ENCODE results near the gene ATP8B1.
A peak's percentile ranks its signal among the peaks of the same experiment; 100 is the strongest.

ATP8B1 gene

GRCh38 chr18:57657542-57657941, 145.6 kb downstream of the ATP8B1 start:
- peaks cover 0 to 2% of the 10 kb centered on the region in 2 experiments for H3K4me1 ChIP-seq (ENCODE audit: control insufficient read depth in 1 of 2, insufficient read depth in 2 of 2, low read length in 2 of 2)
- no peak overlapping the region for H4K12ac ChIP-seq (ENCODE audit: low read depth, low read length)
- H3K79me1 ChIP-seq (ENCODE audit: low read length): no peaks in the 10 kb centered on the region
- no peak overlapping the region for H2BK5ac ChIP-seq (ENCODE audit: low read depth, low read length, poor library complexity)
- H2BK12ac ChIP-seq (ENCODE audit: low read length): no peak overlapping the region
- H3K27me3 ChIP-seq (ENCODE audit: insufficient read depth, low read length): no peaks in the 10 kb centered on the region
- H3K36me3 ChIP-seq (ENCODE audit: control insufficient read depth in 1 of 2, insufficient read depth in 2 of 2, low read length in 2 of 2): peaks cover 0 to 2% of the 10 kb centered on the region in 2 experiments
- no peak overlapping the region for H3K4me2 ChIP-seq (ENCODE audit: low read length)
- no peak overlapping the region for H4K8ac ChIP-seq (ENCODE audit: low read depth, low read length)
- H3K27ac ChIP-seq (ENCODE audit: low read depth, low read length): no peak overlapping the region
- H2BK120ac ChIP-seq (ENCODE audit: insufficient read depth, low read length, poor library complexity): no peak overlapping the region
- no peak overlapping the region for H3K14ac ChIP-seq (ENCODE audit: low read length)
- no peak overlapping the region for H3K18ac ChIP-seq (ENCODE audit: low read length)
- H2AFZ ChIP-seq (ENCODE audit: insufficient read depth, low read length, poor library complexity): no peak overlapping the region
- no CpG with 5 or more reads among the region's 2 CpGs for WGBS (ENCODE audit: extremely low coverage, insufficient coverage, insufficient read length)
- H3K9me3 ChIP-seq (ENCODE audit: insufficient read depth, low read depth, low read length): peaks cover 2% of the 10 kb centered on the region
- DNase-seq: no peak
- no peak overlapping the region for H3K4ac ChIP-seq (ENCODE audit: low read depth, low read length)
- H3K23ac ChIP-seq (ENCODE audit: low read length): no peak overlapping the region
- H2AK5ac ChIP-seq (ENCODE audit: low read length): no peak overlapping the region
- no peak overlapping the region for H3K9ac ChIP-seq (ENCODE audit: low read length)
- no peak overlapping the region for H3K4me3 ChIP-seq (ENCODE audit: low read depth, low read length)
- no peak overlapping the region for H4K91ac ChIP-seq (ENCODE audit: low read depth, low read length)
- no peaks in the 10 kb centered on the region for H3K79me2 ChIP-seq (ENCODE audit: control insufficient read depth, insufficient read depth, low read length, poor library complexity)

GRCh38 chr18:57655740-57656139, 147.4 kb downstream of the ATP8B1 start:
- no peak overlapping the region for H3K23ac ChIP-seq (ENCODE audit: low read length)
- no peak for DNase-seq
- no peak overlapping the region for H3K9ac ChIP-seq (ENCODE audit: low read length)
- no peak overlapping the region for H3K14ac ChIP-seq (ENCODE audit: low read length)
- H2BK12ac ChIP-seq (ENCODE audit: low read length): no peak overlapping the region
- no peak overlapping the region for H4K8ac ChIP-seq (ENCODE audit: low read depth, low read length)
- no peak overlapping the region for H3K4me3 ChIP-seq (ENCODE audit: low read depth, low read length)
- H3K4me2 ChIP-seq (ENCODE audit: low read length): no peak overlapping the region
- H3K9me3 ChIP-seq (ENCODE audit: insufficient read depth, low read depth, low read length): peaks cover 2% of the 10 kb centered on the region
- no peak overlapping the region for H2AK5ac ChIP-seq (ENCODE audit: low read length)
- no peaks in the 10 kb centered on the region for H3K79me1 ChIP-seq (ENCODE audit: low read length)
- no peak overlapping the region for H4K91ac ChIP-seq (ENCODE audit: low read depth, low read length)
- no peak overlapping the region for H3K4ac ChIP-seq (ENCODE audit: low read depth, low read length)
- H3K27me3 ChIP-seq (ENCODE audit: insufficient read depth, low read length): no peaks in the 10 kb centered on the region
- H3K27ac ChIP-seq (ENCODE audit: low read depth, low read length): no peak overlapping the region
- no peaks in the 10 kb centered on the region for H3K4me1 ChIP-seq (ENCODE audit: control insufficient read depth in 1 of 2, insufficient read depth in 2 of 2, low read length in 2 of 2)
- H2BK120ac ChIP-seq (ENCODE audit: insufficient read depth, low read length, poor library complexity): no peak overlapping the region
- H3K79me2 ChIP-seq (ENCODE audit: control insufficient read depth, insufficient read depth, low read length, poor library complexity): no peaks in the 10 kb centered on the region
- H3K18ac ChIP-seq (ENCODE audit: low read length): no peak overlapping the region
- H3K36me3 ChIP-seq (ENCODE audit: control insufficient read depth in 1 of 2, insufficient read depth in 2 of 2, low read length in 2 of 2): no peaks in the 10 kb centered on the region
- no peak overlapping the region for H4K12ac ChIP-seq (ENCODE audit: low read depth, low read length)
- H2BK5ac ChIP-seq (ENCODE audit: low read depth, low read length, poor library complexity): no peak overlapping the region
- H2AFZ ChIP-seq (ENCODE audit: insufficient read depth, low read length, poor library complexity): no peak overlapping the region
- no CpG with 5 or more reads among the region's 2 CpGs for WGBS (ENCODE audit: extremely low coverage, insufficient coverage, insufficient read length)

GRCh38 chr18:57651914-57652313, 151.2 kb downstream of the ATP8B1 start:
- H4K91ac ChIP-seq (ENCODE audit: low read depth, low read length): no peak overlapping the region
- H3K79me1 ChIP-seq (ENCODE audit: low read length): no peaks in the 10 kb centered on the region
- no peak overlapping the region for H2BK120ac ChIP-seq (ENCODE audit: insufficient read depth, low read length, poor library complexity)
- no peak overlapping the region for H2BK5ac ChIP-seq (ENCODE audit: low read depth, low read length, poor library complexity)
- H3K9me3 ChIP-seq (ENCODE audit: insufficient read depth, low read depth, low read length): peaks cover 2% of the 10 kb centered on the region
- no peak overlapping the region for H2AK5ac ChIP-seq (ENCODE audit: low read length)
- no peak overlapping the region for H3K14ac ChIP-seq (ENCODE audit: low read length)
- H3K4me1 ChIP-seq (ENCODE audit: control insufficient read depth in 1 of 2, insufficient read depth in 2 of 2, low read length in 2 of 2): no peaks in the 10 kb centered on the region
- H3K27ac ChIP-seq (ENCODE audit: low read depth, low read length): no peak overlapping the region
- no peaks in the 10 kb centered on the region for H3K27me3 ChIP-seq (ENCODE audit: insufficient read depth, low read length)
- H3K4ac ChIP-seq (ENCODE audit: low read depth, low read length): no peak overlapping the region
- H3K79me2 ChIP-seq (ENCODE audit: control insufficient read depth, insufficient read depth, low read length, poor library complexity): peaks cover 2% of the 10 kb centered on the region
- no peak for DNase-seq
- no peak overlapping the region for H3K23ac ChIP-seq (ENCODE audit: low read length)
- H2AFZ ChIP-seq (ENCODE audit: insufficient read depth, low read length, poor library complexity): no peak overlapping the region
- H4K8ac ChIP-seq (ENCODE audit: low read depth, low read length): no peak overlapping the region
- H2BK12ac ChIP-seq (ENCODE audit: low read length): no peak overlapping the region
- H3K9ac ChIP-seq (ENCODE audit: low read length): no peak overlapping the region
- H3K36me3 ChIP-seq (ENCODE audit: control insufficient read depth in 1 of 2, insufficient read depth in 2 of 2, low read length in 2 of 2): no peaks in the 10 kb centered on the region
- no peak overlapping the region for H4K12ac ChIP-seq (ENCODE audit: low read depth, low read length)
- H3K4me2 ChIP-seq (ENCODE audit: low read length): no peak overlapping the region
- no peak overlapping the region for H3K18ac ChIP-seq (ENCODE audit: low read length)
- H3K4me3 ChIP-seq (ENCODE audit: low read depth, low read length): no peak overlapping the region

GRCh38 chr18:57649556-57650500, 153.3 kb downstream of the ATP8B1 start:
- Histone ChIP-seq H3K4me1 (ENCODE audit: control insufficient read depth in 1 of 2, insufficient read depth in 2 of 2, low read length in 2 of 2) (no peaks in the 10 kb centered on the region), H3K4ac (ENCODE audit: low read depth, low read length) (no peak overlapping the region), H2AFZ (ENCODE audit: insufficient read depth, low read length, poor library complexity) (no peak overlapping the region), H3K4me3 (ENCODE audit: low read depth, low read length) (no peak overlapping the region), H3K4me2 (ENCODE audit: low read length) (no peak overlapping the region), H4K91ac (ENCODE audit: low read depth, low read length) (no peak overlapping the region), H3K23ac (ENCODE audit: low read length) (no peak overlapping the region), H3K14ac (ENCODE audit: low read length) (no peak overlapping the region), H3K79me2 (ENCODE audit: control insufficient read depth, insufficient read depth, low read length, poor library complexity) (peaks cover 2% of the 10 kb centered on the region), H3K27me3 (ENCODE audit: insufficient read depth, low read length) (no peaks in the 10 kb centered on the region), H4K8ac (ENCODE audit: low read depth, low read length) (no peak overlapping the region), H3K9me3 (ENCODE audit: insufficient read depth, low read depth, low read length) (no peaks in the 10 kb centered on the region), H3K9ac (ENCODE audit: low read length) (no peak overlapping the region), H3K18ac (ENCODE audit: low read length) (no peak overlapping the region), H2AK5ac (ENCODE audit: low read length) (no peak overlapping the region), H3K36me3 (ENCODE audit: control insufficient read depth in 1 of 2, insufficient read depth in 2 of 2, low read length in 2 of 2) (no peaks in the 10 kb centered on the region), H2BK5ac (ENCODE audit: low read depth, low read length, poor library complexity) (no peak overlapping the region), H4K12ac (ENCODE audit: low read depth, low read length) (no peak overlapping the region), H2BK12ac (ENCODE audit: low read length) (no peak overlapping the region), H2BK120ac (ENCODE audit: insufficient read depth, low read length, poor library complexity) (no peak overlapping the region), H3K79me1 (ENCODE audit: low read length) (no peaks in the 10 kb centered on the region), H3K27ac (ENCODE audit: low read depth, low read length) (no peak overlapping the region)
- DNase-seq: peak in 1 of 2 donors; percentile 45
- no CpG with 5 or more reads among the region's 11 CpGs for WGBS (ENCODE audit: extremely low coverage, insufficient coverage, insufficient read length)
